Chondrocyte (in vitro differentiated cells): ENCODE measurements around the gene SSC4D. TPM values are rescaled to one million over a fixed set of nuclear protein-coding genes. Genes with fewer than 3 reads are reported as not detected.
A peak's percentile ranks its signal among the peaks of the same experiment; 100 is the strongest.

Experiments used
- DNase-seq: peaks from one replicate; pipeline ENCODE4 v3.0.0; 2021; ENCODE audit warnings: mixed read lengths, low spot score
- H3K27ac Mint-ChIP-seq: one replicate; pipeline ENCODE4 v1.8.0; 2021; ENCODE audit warnings: mild to moderate bottlenecking, moderate library complexity, mixed read lengths; ENCODE audit not compliant: unreplicated experiment
- H3K27me3 Mint-ChIP-seq: 2 replicates; pipeline ENCODE4 v1.8.0; 2021; ENCODE audit warnings: low read depth, mixed read lengths
- H3K36me3 Mint-ChIP-seq: 2 replicates; pipeline ENCODE4 v1.8.0; 2021; ENCODE audit warnings: low read depth, mixed read lengths
- H3K4me1 Mint-ChIP-seq: 2 replicates; pipeline ENCODE4 v1.8.0; 2021; ENCODE audit warnings: low read depth, mild to moderate bottlenecking, mixed read lengths
- H3K4me3 Mint-ChIP-seq: one replicate; pipeline ENCODE4 v1.8.0; 2021; ENCODE audit warnings: mild to moderate bottlenecking, moderate library complexity, mixed read lengths; ENCODE audit not compliant: unreplicated experiment
- H3K9me3 Mint-ChIP-seq: 2 replicates; pipeline ENCODE4 v1.8.0; 2021; ENCODE audit warnings: low read depth, mixed read lengths
- total RNA-seq: library from RNA; stranded (reverse); gene quantifications from 3 replicates; pipeline ENCODE4 v1.2.1, GENCODE V29; 2021
- TF ChIP-seq, protein P1 (sequence below): fragments of 200-600 bp; sonication (generic); IDR thresholded peaks from 2 replicates; pipeline ENCODE4 v1.5.0; 2021; ENCODE audit warnings: antibody characterized with exemption, mild to moderate bottlenecking, moderate library complexity

The SSC4D gene
- total RNA-seq, 1 donor from 2014 or later = 1.2 TPM

- H3K9me3 Mint-ChIP-seq = no peaks in the 10 kb centered on the region
- peaks cover 15% of the 10 kb centered on the region for H3K4me1 Mint-ChIP-seq
- H3K4me3 Mint-ChIP-seq = no peak overlapping the region
- no peaks in the 10 kb centered on the region for H3K36me3 Mint-ChIP-seq
- TF ChIP-seq, protein P1, sequence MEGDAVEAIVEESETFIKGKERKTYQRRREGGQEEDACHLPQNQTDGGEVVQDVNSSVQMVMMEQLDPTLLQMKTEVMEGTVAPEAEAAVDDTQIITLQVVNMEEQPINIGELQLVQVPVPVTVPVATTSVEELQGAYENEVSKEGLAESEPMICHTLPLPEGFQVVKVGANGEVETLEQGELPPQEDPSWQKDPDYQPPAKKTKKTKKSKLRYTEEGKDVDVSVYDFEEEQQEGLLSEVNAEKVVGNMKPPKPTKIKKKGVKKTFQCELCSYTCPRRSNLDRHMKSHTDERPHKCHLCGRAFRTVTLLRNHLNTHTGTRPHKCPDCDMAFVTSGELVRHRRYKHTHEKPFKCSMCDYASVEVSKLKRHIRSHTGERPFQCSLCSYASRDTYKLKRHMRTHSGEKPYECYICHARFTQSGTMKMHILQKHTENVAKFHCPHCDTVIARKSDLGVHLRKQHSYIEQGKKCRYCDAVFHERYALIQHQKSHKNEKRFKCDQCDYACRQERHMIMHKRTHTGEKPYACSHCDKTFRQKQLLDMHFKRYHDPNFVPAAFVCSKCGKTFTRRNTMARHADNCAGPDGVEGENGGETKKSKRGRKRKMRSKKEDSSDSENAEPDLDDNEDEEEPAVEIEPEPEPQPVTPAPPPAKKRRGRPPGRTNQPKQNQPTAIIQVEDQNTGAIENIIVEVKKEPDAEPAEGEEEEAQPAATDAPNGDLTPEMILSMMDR = no peak
- H3K27me3 Mint-ChIP-seq = no peaks in the 10 kb centered on the region
- no peak for DNase-seq
- no peak overlapping the region for H3K27ac Mint-ChIP-seq
Observed at GRCh38 chr7:76383089-76383944, 26.2 kb downstream of the SSC4D start.

- no peaks in the 10 kb centered on the region for H3K27me3 Mint-ChIP-seq
- peaks cover 23% of the 10 kb centered on the region for H3K4me1 Mint-ChIP-seq
- H3K4me3 Mint-ChIP-seq = no peak overlapping the region
- no peak overlapping the region for H3K27ac Mint-ChIP-seq
- TF ChIP-seq, protein P1 = peak; percentile 39
- no peak for DNase-seq
- no peaks in the 10 kb centered on the region for H3K36me3 Mint-ChIP-seq
- H3K9me3 Mint-ChIP-seq = no peaks in the 10 kb centered on the region
Observed at GRCh38 chr7:76381814-76382213, 27.7 kb downstream of the SSC4D start.

DNA sequence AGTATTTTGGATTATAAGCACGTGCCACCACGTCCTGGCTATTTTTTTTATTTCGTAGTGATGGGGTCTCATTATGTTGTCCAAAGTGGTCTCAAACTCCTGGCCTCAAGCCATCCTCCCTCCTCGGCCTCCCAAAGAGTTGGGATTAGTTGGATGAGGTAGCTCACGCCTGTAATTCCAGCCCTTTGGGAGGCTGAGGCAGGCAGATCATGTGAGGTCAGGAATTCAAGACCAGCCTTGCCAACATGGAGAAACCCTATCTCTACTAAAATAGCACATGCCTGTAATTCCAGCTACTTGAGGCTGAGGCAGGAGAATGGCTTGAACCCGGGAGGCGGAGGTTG lies 28.9 kb downstream of the SSC4D start:
- H3K27ac Mint-ChIP-seq = peak overlapping the region; percentile 96
- peak overlapping the region; percentile 57 for H3K4me3 Mint-ChIP-seq
- H3K9me3 Mint-ChIP-seq = no peaks in the 10 kb centered on the region
- no peak for DNase-seq
- H3K27me3 Mint-ChIP-seq = no peaks in the 10 kb centered on the region
- TF ChIP-seq, protein P1 = no peak
- no peaks in the 10 kb centered on the region for H3K36me3 Mint-ChIP-seq
- H3K4me1 Mint-ChIP-seq = peaks cover 23% of the 10 kb centered on the region

GRCh38 chr7:76377186-76377918 lies 32.1 kb downstream of the SSC4D start:
- Mint-ChIP-seq H3K9me3 (no peaks in the 10 kb centered on the region), H3K4me1 (peaks cover 36% of the 10 kb centered on the region), H3K27me3 (no peaks in the 10 kb centered on the region), H3K4me3 (no peak overlapping the region), H3K27ac (no peak overlapping the region), H3K36me3 (no peaks in the 10 kb centered on the region)
- TF ChIP-seq, protein P1 = no peak
- DNase-seq = no peak

GRCh38 chr7:76375251-76375650 lies 34.2 kb downstream of the SSC4D start:
- DNase-seq = no peak
- Mint-ChIP-seq H3K36me3 (no peaks in the 10 kb centered on the region), H3K4me3 (no peak overlapping the region), H3K27me3 (no peaks in the 10 kb centered on the region), H3K9me3 (no peaks in the 10 kb centered on the region), H3K4me1 (peaks cover 29% of the 10 kb centered on the region), H3K27ac (no peak overlapping the region)
- TF ChIP-seq, protein P1 = no peak
